GM18499 (cell line): ENCODE data around the gene ARL5A.

Source experiments
- ATAC-seq: cut with Tn5 transposase; IDR thresholded peaks from one replicate; pipeline ENCODE4 v1.9.1; 2021; ENCODE audit warnings: moderate number of reproducible peaks; ENCODE audit not compliant: insufficient read depth, unreplicated experiment

Gene ARL5A

GRCh38 chr2:151771599-151772358, 56.4 kb downstream of the ARL5A start:
- ATAC-seq: peak; percentile 93

- no peak for ATAC-seq
Observed at GRCh38 chr2:151770995-151771394, 57.2 kb downstream of the ARL5A start.

- no peak for ATAC-seq
Observed at GRCh38 chr2:151769606-151770005, 58.6 kb downstream of the ARL5A start.

- no peak for ATAC-seq
Observed at GRCh38 chr2:151767536-151767935, 60.7 kb downstream of the ARL5A start.

- peak; percentile 43 for ATAC-seq
Observed at GRCh38 chr2:151766437-151767153, 61.6 kb downstream of the ARL5A start.

GRCh38 chr2:151765760-151766410, 62.3 kb downstream of the ARL5A start:
- ATAC-seq: no peak

GRCh38 chr2:151762694-151763093, 65.5 kb downstream of the ARL5A start:
- ATAC-seq: no peak

GRCh38 chr2:151761687-151762086, 66.5 kb downstream of the ARL5A start:
- ATAC-seq: no peak

GRCh38 chr2:151761193-151761592, 67.0 kb downstream of the ARL5A start:
- no peak for ATAC-seq

GRCh38 chr2:151760139-151760650, 68.0 kb downstream of the ARL5A start:
- no peak for ATAC-seq

GRCh38 chr2:151758744-151759143, 69.5 kb downstream of the ARL5A start:
- no peak for ATAC-seq

GRCh38 chr2:151757861-151758260, 70.4 kb downstream of the ARL5A start:
- ATAC-seq: no peak

- no peak for ATAC-seq
Observed at GRCh38 chr2:151756820-151757219, 71.4 kb downstream of the ARL5A start.

- ATAC-seq: no peak
Observed at GRCh38 chr2:151754253-151754897, 73.8 kb downstream of the ARL5A start.

GRCh38 chr2:151753540-151753939, 74.7 kb downstream of the ARL5A start:
- no peak for ATAC-seq
